T1000 (cell line): ENCODE measurements around the gene DDX27.

Experiments
- DNase-seq: peaks from one replicate; lab custom pipeline; 2025; ENCODE audit warnings: mixed read lengths; lab: John Stamatoyannopoulos, UW

The DDX27 gene

GRCh38 chr20:49278036-49278817 is 59.0 kb downstream of the DDX27 start, which contains the start of gene ZNFX1:
Gene ZNFX1 (minus strand): TSS chr20:49278057. CDS start chr20:49275839, 2,218 bp downstream.
- peak; percentile 99 for DNase-seq

GRCh38 chr20:49278818-49279676 is 59.8 kb downstream of the DDX27 start:
- DNase-seq: no peak

DNA sequence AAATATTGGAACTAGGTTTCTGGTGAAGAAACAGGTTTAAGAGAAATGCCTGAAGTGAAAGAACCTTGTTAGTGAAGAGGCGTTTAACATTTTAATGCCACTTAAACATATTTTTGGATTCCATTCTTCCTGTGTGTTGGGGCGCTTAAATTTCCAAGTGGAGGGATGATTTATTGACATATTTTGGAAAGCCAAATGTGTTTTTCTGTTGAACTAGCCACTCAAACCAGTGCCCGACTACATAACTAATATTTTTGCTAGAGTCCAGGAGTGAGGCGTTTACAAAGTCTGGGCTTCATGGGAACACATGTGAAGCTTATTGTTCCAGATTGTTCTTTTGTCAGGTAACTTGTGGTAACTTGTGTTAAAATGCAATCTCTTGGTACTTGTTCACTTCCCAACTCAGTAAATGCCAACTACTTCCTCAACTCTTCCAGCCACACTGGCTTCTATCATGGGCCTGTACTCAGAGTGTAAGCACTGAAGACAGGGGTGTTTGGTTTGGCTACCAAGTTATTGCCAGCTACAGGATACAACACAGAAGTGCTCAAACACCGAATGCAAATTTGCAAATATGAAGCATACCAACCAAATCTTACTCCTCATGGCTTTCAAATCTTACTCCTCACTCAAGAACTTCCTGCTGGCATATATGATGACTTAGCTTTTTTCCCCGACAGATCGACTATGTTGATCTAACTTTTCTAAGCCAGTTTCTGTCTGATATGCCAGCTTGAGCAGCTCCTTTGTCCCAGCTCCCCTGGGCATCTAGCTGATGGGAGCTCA is 60.7 kb downstream of the DDX27 start:
- no peak for DNase-seq

DNA sequence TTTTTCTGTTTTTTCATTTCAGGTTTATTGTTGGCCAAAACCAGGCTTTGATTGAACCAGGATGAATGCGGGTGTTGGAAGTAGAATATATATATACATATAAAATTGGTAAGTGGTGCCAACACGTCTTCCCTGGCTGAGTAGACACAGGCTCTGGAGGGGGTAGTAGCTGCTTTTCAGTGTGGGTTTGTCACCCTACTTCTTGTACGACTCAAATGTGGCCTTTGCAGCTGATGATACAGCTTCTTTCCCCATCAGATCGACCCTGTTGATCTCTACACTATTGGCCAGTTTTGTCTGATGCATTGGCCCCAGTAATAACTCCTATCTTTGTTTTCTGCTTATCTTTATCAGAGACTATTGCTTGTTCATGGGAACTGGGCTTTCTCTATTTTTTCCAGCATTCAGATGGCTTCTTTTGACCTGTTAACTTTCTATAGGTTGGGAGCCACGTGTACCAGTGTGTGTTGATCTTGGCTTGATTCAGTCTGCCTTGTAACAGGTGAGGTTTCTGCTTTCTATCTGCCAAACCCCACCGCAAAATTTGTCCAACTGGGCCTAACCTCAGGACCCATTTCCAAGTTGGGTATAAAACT is 61.3 kb downstream of the DDX27 start:
- no peak for DNase-seq

DNA sequence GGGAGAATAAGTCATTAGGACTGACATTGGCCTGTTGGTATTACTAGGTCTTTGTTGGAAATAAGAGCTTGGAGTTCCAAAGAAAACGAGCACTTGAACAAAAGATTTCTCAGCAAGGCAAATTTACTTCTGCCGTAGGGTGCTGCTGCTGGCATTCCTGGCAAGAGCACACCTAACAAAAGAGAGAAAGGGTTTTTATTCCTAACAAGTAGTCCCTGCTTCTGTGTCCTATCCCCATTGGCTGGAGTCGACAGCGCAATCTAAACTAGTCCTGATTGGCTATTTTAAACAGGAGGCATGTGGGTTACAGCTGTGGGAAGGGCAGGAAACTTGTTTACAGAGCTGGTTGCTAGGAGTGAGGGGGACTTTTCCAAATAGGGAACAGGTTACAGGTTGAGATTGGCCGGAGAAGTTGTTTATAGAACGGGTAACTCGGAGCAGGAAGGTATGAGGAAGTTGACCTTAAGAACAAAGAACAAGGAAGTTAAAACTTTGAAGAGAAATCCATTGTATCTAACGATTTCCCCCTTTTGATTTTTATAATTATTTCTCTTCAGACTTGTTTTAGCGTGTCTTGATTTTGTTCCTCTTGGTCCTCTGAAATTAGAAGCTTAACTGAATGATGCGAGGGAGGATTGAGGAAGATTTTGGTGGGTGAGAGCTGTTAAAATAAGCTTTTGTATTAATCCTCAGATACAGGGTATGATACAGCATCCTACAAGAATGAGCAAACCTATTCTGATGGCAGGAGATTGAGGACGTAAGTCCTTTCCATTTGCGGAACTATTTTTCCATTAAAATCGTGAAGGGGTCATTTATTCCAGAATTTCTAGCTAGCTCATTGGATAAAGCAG is 62.1 kb downstream of the DDX27 start:
- no peak for DNase-seq

DNA sequence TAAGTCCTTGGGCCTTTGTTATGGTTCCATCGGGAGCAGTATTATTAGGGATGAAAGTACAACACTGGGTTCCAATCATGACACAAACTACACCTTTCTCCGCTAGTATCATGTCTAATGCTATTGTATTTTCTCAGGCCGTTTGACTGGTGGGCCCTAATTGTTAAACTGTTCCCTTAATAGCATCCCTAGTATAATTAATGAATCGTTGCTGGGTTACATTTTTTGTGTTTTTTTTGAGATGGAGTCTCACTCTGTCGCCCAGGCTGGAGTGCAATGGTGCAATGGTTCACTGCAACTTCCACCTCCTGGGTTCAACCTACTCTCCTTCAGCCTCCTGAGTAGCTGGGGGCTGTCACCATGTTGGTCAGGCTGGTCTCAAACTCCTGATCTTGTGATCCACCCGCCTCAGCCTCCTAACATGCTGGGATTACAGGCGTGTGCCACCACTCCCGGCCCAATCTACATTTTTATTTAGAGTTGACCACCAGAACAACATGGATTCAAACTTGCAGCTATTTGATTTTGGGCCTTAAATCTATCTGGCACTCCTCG is 62.8 kb downstream of the DDX27 start:
- DNase-seq: no peak

- no peak for DNase-seq
Measured at GRCh38 chr20:49282584-49283171, 63.5 kb downstream of the DDX27 start.

DNA sequence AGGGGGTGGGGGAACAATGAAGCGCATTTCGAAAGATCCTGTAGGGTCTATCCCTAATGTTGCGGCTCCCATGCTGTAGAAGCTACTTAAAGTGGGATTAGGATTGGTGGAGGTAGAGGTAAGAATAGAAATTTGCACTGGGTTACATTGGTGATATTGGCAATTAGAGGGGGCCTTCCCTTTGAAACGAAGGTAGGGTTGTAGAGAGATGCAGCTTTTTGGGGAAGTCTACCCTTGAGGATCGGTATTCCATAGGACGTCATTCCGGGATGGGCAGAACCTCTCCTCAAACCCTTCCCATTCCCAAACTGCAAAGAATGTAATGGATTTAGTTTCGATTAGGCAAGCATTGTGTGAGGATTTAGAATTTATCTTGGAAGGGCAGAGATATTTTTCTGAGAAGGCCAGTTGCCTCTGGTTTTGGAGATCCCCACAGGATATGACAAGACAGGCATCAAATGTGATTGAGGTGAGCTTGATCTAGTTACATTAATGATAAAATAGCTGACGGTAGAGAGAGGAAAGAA is 64.0 kb downstream of the DDX27 start:
- no peak for DNase-seq

DNA sequence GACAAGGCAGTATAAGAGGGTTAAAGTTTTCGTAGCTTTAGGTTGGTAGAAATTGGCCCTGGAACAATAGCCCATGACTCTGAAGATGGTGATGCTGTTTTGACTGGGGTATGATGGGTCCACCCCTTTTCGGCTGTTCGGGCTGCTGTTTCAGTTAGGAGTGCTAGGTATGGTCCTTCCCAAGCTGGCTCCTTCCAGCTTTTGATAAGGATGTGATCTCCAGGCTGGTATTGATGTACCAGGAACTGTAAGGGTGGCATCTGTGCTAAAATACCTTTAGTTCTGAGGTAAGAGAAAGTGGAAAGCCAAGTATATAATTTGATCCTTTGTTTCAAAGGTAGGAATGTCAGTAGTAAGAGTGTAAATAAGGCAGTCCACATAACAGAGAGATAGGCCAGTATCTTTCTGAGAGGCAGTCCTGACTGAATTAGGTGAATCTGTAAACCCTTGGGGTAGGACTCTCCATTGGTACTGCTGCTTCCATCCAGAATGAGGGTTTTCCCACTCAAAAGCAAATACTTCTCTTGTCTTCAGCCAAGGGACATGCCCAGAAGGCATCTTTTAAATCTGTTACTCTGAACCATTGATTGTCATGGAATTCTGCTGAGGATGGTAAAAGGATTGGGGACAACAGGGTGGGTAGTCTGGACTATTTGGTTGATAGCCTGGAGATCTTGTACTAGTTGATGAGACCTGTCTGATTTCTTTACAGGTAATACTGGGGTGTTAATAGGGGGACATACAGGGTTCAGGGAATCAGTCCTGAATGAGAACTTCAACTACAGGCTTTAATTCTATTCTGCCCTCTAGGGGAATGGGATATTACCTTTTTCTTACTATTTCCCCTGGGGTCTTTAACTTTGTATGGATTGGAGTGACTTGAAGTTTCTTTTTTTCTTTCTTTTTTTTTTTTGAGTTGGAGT is 64.7 kb downstream of the DDX27 start:
- no peak for DNase-seq

GRCh38 chr20:49284818-49285217 is 65.6 kb downstream of the DDX27 start:
- DNase-seq: no peak

DNA sequence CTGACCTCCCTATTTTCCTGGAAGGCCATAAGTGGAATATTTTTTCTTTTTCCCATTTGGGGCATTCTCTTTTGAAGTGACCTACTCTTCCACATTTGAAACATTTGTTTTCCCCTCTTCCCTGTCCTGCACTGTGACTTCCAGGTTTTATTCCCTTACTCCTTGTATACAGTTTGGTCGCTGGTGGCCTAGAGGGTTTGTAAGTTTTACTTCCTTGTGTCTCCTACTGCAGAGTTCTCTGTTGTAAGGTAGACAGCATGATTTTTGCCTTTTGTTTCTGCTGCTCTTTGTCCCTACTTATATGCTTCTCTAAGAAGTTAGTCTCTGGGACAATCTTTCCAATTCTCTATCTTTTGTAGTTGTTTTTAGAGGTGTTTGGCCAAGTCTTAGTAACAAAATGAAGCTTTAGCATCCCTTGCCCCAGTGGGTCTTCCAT is 66.0 kb downstream of the DDX27 start:
- DNase-seq: no peak

- no peak for DNase-seq
Measured at GRCh38 chr20:49285813-49286494, 66.7 kb downstream of the DDX27 start.

DNA sequence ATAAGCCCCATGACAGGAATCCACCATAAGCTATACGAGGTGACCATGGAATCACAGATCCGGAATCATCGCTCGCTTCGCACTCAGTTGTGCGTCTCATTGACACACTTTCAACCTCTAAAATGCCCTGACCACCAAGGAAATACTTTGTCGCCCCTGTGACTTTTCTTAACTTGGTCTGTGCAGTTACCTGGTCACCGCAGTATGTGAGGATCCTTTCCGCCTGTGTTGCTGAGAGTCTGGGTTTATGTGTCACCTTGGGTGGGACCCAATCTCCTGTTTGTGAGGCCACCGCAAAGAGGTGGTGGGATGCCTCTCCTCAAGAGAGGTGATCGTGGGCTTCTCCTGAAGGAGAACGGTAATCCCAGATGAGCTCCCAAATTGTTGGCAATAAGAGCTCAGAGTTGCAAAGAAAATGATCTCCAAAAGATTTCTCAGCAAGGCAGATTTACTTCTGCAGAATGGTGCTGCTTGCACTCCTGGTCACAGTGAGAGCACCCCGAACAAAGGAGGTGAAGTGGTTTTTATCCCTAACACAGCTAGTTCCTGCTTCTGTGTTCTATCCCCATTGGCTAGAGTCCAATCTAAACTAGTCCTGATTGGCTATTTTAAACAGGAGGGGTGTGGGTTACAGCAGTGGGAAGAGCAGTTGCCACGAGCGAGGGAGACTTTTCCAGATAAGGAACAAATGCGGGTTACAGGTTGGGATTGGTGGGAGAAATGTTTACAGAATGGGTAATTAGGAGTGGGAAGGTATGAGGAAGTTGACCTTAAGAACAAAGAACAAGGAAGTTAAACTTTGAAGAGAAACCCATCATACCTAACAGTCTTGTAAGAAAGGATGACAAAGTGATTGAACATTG is 67.7 kb downstream of the DDX27 start:
- no peak for DNase-seq

DNA sequence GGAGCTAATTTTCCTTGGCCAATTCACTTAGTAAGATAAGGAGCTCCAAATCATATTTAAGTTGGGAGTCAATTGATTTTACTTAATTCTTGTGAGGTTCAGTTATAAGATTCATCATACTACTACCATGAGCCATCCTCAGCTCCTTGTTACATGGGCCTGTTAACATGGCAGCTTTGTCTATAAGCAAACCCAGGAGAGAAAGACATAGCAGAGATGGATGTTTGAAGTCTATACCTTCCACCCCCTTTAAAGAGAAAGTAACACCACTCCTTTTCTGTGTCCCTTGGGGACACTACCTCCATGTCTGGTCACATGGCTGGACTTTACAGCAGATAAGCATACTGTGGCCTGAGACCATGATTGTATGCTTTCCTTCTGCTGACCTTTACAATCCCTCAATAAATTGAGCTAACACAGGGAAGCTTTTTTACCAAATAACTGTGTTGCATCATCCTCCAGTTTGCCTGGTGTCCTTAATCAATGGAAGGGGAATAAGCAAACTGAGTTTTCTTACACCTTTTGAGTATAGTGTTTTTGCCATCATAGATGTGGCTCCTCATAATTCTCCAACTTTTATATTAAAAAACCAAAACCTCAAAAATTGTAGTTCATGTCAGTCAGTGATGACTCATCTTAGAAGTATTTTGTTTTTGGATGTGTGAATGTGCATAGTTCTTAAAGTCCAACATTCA is 68.5 kb downstream of the DDX27 start:
- no peak for DNase-seq

DNA sequence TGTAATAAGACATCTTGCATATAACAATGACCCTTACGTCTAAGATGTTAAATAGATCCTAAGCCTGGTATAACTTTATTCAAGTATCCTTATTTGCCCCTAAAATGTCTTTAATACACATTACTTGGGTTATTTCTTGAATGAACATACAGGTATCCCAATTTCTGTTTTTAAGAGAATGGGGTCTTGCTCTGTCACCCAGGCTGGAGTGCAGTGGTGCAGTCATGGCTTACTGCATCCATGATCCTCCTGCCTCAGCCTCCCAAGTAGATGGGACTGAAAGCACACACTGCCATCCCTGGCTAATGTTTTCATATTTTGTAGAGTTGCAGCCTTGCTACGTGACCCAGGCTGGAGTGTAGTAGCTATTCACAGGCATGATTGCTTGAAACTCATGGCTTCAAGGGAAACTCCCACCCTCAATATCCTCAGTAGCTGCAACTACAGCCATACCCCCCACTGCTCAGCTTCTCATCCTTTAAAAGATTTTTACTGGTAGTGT is 69.1 kb downstream of the DDX27 start:
- no peak for DNase-seq
